HG03354 (cell line): ENCODE data around the gene ZFP91.

Experiments
- ATAC-seq: cut with Tn5 transposase; IDR thresholded peaks from one replicate; pipeline ENCODE4 v1.9.1; 2021; ENCODE audit warnings: mild to moderate bottlenecking; ENCODE audit not compliant: unreplicated experiment, poor library complexity, severe bottlenecking

ZFP91 gene

GRCh38 chr11:58626934-58627483 lies 48.1 kb downstream of the ZFP91 start:
- ATAC-seq: no peak

- no peak for ATAC-seq
Measured at GRCh38 chr11:58628446-58628845, 49.6 kb downstream of the ZFP91 start.

- no peak for ATAC-seq
Measured at GRCh38 chr11:58629857-58630256, 51.0 kb downstream of the ZFP91 start.

GRCh38 chr11:58631378-58631777 lies 52.5 kb downstream of the ZFP91 start:
- ATAC-seq: no peak

GRCh38 chr11:58632510-58632909 lies 53.6 kb downstream of the ZFP91 start:
- ATAC-seq: no peak

GRCh38 chr11:58636587-58636986 lies 57.7 kb downstream of the ZFP91 start:
- ATAC-seq: no peak

- ATAC-seq: no peak
Measured at GRCh38 chr11:58637371-58637770, 58.5 kb downstream of the ZFP91 start.

- ATAC-seq: no peak
Measured at GRCh38 chr11:58639103-58639502, 60.2 kb downstream of the ZFP91 start.

GRCh38 chr11:58639669-58640068 lies 60.8 kb downstream of the ZFP91 start:
- ATAC-seq: no peak

- no peak for ATAC-seq
Measured at GRCh38 chr11:58640386-58641023, 61.6 kb downstream of the ZFP91 start.

GRCh38 chr11:58641341-58641740 lies 62.5 kb downstream of the ZFP91 start:
- ATAC-seq: no peak

GRCh38 chr11:58641803-58642581 lies 63.1 kb downstream of the ZFP91 start:
- ATAC-seq: no peak

- no peak for ATAC-seq
Measured at GRCh38 chr11:58645854-58646253, 67.0 kb downstream of the ZFP91 start.

- ATAC-seq: peak; percentile 91
Measured at GRCh38 chr11:58647141-58647699, 68.4 kb downstream of the ZFP91 start.

- peak; percentile 2 for ATAC-seq
Measured at GRCh38 chr11:58647866-58648265, 69.0 kb downstream of the ZFP91 start.

GRCh38 chr11:58649623-58650022 lies 70.8 kb downstream of the ZFP91 start:
- no peak for ATAC-seq

- ATAC-seq: no peak
Measured at GRCh38 chr11:58650496-58650895, 71.6 kb downstream of the ZFP91 start.

- no peak for ATAC-seq
Measured at GRCh38 chr11:58652726-58653280, 73.9 kb downstream of the ZFP91 start.

GRCh38 chr11:58654079-58654907 lies 75.4 kb downstream of the ZFP91 start:
- peak; percentile 96 for ATAC-seq

GRCh38 chr11:58654908-58655296 lies 76.0 kb downstream of the ZFP91 start:
- peak; percentile 59 for ATAC-seq
